Activated CD8-positive, alpha-beta memory T cell treated with anti-CD3 and anti-CD28 coated beads, Interleukin-2, amount 50 U/mL, for 24 hours (primary cell): ENCODE results near the gene OOSP4B.
"Not testable (repeated sequence)": the region's sequence is repeated elsewhere in the genome, so short reads cannot be mapped to it uniquely, and the experiment has no call there.

Experiments used
- DNase-seq: peaks from one replicate; pipeline ENCODE4 v3.0.0-alpha.2; 2020; ENCODE audit errors: extremely low read depth

Gene OOSP4B

DNA sequence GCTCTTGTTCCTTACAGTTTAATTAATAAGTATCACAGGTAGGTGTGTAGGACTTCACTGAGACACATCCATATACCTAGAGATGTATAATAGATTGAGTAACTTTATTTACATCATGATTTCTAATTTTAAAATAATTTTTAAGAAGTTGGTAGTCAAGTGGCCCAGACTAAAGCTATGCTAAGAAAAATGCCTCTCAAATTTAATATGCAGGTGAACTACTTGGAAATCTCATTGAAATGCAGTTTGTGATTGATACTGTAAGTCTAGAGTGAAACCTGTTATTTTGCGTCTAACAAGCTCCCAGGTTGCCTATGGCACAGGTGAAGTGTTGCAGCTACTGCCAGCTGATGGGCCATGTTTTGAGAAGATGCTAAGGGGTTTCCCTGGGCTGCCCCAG lies at the start of gene OOSP4B:
Gene OOSP4B, plus strand, starts transcription at position 301 of the 400 bp plus-strand sequence.
- DNase-seq, result no peak

DNA sequence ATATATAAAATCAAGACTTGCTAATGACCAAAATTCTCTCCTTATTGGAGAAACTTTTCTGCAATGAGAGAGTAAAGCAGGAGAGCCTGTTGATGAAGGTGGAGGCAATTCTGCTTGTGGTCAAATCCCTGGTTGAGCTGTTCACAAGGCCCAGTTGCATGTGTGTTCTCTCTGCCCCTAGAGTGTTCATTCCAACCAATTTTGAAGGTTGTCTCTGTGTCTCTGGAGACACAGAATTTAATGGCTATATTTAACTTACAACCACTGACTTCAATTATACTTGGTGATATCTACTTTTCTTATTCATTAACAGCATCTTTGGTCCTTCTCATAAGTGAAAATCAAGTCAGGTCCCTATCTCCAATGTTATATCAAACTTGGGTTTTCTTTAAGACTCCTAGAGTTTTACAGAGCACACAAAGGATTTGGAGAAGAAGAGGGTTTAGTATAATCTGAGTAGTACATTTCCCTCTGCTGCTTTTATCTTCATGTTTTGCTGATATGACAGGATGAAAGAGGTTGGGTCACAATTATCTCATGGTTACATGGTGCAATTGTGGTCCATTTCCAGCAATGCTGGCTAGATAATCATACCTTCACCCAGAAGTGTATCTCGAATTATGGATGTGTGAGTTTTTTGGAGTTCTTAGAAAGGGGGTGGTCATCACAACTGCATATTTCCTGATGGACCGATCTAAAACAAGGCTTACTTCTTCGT lies 49.1 kb upstream of the OOSP4B start:
- no peak for DNase-seq

DNA sequence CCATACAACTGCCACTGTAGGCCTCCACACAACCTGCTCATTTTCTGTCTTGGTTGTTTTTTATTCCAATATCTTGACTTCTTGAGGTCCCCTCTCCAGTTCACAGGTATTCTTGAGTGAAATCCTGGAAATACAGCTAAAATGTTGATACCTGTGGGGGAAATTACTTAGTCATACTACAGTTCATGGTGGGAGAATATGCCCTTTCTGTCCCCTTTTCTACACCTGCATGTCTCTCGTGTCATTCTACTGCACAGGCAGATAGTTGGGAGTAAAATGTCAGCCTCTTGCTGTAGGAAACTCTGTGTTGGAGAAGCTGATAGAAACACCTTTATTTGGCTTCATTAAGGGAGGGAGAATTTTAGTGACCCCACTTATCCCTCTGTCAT lies 48.6 kb upstream of the OOSP4B start:
- DNase-seq, result no peak

DNA sequence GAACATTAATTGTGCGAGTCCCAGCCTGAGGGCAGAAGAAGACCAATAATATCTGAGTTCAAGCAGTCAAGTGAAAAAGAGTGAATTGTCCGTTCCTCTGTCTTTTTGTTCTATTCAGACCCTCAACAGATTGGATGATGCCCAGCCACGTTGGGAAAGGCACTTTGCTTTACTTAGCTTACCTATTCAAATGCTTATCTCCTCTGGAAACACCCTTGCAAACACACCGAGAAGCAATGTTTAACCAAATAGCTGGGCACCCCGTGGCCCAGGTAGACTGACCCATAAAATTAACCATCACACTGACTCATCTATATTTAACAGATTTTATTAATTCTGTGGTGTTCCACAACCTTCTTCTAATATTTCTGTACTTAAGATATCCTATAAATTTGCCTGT lies 43.9 kb upstream of the OOSP4B start:
- no peak for DNase-seq

DNA sequence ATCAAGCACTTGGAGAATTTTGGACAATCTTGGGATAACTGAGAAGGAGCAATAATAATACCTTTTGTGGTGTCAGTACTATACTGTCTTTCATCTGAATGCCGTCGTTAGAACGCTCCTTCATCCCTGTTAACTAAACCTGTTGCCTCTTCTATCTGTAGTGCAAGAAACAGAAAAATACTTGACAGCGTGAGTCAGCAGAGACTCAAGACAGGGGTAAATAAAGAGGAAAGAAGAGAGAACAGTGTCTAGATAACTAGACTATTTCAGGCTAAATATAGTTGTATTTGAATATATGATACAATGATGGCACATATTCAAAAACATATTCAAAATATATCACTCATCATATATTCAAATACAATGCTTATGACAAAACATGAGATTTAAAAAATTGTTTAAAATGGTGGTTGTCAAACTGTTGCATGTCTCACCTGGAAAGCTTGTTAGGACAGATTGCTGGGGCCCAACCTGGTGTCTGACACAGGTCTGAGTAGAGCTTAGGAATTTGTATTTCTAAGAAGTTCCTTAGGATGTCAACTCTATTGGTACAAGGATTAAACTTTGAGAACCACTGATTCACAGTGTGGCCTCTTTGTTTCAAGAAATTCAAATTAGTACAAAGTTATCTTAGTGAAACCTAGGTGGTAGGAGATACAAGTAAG lies 35.7 kb upstream of the OOSP4B start:
- DNase-seq, result no peak

DNA sequence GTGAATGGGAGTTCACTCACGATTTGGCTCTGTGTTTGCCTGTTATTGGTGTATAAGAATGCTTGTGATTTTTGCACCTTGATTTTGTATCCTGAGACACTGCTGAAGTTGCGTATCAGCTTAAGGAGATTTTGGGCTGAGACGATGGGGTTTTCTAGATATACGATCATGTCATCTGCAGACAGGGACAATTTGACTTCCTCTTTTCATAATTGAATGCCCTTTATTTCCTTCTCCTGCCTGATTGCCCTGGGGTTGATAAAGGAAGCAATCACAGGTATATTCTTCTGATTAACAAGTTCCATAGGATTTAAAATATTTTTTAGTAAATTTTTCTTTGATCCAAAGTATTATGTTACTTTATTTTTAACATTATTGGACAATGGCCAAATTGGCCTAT lies 34.9 kb upstream of the OOSP4B start:
- DNase-seq, result not testable (repeated sequence)

DNA sequence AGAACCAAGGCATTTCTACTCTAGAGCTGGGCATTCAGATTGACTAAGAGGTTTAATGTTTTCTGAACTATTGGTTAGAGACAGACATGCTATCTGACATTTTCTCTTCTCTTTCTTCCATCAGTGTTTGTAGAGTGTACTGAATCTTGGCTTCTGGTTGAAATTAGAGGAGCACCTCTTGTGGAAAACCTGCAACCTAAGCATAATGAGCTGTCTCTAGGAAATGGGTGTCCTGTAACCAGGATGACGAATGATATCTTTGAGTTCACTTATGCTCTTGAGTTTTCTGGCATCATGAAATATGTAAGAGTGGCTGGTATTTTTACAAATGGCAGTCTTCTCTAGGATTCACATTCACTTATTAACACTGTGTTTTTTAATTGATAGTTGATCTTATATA lies 33.8 kb upstream of the OOSP4B start:
- DNase-seq, result no peak

DNA sequence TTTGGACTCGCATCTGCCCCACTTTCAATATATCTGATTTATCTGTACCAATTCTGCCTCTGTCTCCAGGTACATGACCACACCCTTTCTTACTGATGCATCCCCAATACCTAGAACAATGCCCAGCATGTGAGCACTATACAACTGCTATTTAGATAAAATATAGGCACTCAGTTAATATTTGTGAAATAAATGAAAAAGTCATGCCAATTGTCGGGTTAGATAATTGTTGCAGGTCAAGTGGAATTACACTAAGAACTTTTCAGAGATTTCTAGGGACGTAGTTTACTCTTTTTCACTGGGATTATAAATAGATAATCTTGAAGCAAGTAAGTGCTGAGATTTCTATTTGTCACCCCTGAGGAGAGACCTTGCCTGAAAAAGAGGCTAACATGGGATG lies 32.6 kb upstream of the OOSP4B start:
- no peak for DNase-seq

DNA sequence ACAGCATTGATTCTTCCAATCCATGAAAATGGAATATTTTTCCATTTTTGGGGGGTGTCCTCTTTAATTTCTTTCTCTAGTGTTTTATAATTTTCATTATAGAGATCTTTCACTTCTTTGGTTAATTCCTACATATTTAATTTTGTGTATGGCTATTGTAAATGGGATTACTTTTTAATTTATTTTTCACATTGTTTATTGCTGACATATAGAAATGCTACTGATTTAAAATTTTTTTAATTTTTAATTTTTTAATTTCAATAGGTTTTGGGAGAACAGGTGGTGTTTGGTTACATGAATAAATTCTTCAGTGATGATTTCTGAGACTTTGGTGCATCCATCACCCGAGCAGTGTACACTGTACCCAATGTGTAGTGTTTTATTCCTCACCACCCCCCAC lies 26.6 kb upstream of the OOSP4B start:
- no peak for DNase-seq

DNA sequence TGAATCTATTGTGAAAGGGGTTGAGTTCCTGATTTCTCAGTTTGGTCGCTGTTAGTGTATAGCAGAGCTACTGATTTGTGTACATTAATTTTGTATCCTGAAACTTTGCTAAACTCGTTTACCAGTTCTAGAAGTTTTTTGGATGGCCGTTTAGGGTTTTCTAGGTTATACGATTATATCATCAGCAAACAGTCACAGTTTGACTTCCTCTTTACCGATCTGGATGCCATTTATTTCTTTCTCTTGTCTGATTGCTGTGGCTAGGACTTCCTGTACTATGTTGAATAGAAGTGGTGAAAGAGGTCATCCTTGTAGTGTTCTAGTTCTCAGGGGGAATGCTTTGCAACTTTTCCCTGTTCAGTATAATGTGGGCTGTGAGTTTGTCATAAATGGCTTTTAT lies 24.6 kb upstream of the OOSP4B start:
- DNase-seq, result no peak

DNA sequence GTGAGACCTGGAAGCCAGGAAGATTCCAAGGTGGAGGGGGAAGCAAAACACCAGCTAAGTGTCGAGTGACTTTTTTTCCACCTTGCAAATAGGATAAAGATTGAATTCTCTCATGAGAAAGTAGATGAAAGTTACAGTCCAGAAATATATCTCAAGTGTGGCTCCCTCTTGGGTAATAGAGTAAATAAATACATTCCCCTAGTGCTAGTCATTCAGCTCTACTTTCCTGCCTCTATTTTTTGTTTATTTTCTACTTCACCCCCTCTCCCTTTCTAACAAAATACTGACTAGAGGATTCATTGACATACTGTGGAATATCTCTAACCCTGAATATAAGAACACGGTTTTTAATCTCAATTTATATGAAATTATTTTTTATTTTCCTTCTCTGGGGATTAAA lies 19.2 kb upstream of the OOSP4B start:
- no peak for DNase-seq

DNA sequence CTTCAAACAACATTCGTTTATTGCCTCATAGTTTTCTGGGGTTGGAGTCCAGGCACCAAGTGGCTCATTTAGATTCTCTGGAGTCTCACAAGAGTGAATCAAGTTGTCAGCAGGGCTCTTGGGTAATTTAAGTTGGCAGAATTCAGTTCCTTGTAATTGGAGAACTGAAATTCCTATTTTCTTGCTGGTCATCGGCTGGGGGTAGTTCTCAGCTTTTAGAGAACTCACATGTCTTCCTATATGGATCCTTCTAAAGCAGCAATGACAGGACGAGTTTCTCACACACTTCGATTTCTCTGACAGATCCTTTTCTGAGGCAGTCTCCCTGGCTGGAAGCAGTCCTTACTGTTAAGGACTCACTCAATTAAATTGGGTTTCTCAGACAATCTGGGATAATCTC lies 17.3 kb upstream of the OOSP4B start:
- DNase-seq, result no peak

DNA sequence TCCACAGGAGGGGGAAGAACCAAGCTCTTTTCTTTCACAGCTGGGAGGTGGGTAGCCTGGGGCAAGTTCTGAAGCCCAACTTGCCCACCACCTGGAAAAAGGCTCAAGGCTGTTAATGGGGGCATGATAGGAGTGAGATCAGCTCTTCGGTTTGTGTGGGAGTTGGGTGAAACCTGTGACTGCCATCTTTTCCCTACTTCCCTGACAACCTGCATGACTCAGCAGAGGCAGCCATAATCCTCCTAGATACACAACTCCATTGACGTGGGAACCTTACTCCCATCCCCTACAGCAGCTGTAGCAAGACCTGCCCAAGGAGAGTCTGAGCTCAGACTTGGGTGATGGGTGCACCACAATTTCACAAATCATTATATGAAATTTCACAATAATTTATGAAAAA lies 13.3 kb upstream of the OOSP4B start:
- DNase-seq, result no peak

DNA sequence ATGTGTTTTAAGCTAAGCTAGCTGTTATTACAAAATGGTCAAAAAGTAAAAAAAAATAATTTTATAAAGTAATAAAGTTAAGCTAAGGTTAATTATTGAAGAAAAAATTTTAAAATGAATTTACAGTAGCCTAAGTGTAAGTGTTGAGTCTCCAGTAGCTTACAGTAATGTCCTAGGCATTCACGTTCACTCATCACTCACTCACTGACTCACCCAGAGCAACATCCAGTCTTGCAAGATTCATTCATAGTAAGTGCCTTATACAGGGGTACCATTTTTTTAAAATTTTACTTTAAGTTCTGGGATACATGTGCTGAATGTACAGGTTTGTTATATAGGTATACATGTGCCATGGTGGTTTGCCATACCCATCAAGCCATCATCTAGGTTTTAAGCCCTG lies 11.6 kb upstream of the OOSP4B start:
- DNase-seq, result no peak

DNA sequence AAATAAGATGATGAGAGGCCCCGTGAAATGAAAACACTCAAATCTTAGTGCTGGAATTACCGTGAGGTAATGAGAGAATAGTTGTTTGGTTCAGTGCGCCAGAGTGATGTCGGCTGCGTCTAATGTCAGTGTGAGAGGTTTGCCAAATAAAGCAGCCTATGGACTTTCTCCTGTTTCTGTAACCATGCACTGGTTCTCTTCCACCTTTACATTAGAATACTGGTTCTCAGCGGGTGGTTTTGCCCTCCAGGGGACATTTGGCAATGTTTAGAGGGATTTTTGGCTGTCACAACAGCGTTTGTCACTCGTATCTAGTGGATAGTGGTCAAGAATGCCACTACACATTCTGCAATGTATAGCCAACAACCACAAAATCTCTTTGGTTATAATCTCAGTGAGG lies 1.1 kb downstream of the OOSP4B start:
- DNase-seq, result no peak

DNA sequence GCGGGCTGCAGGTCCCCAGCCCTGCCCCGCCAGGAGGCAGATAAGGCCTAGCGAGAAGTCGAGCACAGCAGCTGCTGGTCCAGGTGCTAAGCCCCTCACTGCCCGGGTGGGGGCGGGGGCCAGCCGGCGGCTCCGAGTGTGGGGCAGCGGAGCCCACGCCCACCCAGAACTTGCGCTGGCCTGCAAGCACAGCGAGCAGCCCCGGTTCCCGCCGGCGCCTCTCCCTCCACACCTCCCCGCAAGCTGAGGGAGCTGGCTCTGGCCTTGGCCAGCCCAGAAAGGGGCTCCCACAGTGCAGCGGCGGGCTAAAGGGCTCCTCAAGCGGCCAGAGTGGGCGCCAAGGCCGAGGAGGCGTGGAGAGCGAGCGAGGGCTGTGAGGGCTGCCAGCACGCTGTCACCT lies 3.4 kb downstream of the OOSP4B start:
- not testable (repeated sequence) for DNase-seq

DNA sequence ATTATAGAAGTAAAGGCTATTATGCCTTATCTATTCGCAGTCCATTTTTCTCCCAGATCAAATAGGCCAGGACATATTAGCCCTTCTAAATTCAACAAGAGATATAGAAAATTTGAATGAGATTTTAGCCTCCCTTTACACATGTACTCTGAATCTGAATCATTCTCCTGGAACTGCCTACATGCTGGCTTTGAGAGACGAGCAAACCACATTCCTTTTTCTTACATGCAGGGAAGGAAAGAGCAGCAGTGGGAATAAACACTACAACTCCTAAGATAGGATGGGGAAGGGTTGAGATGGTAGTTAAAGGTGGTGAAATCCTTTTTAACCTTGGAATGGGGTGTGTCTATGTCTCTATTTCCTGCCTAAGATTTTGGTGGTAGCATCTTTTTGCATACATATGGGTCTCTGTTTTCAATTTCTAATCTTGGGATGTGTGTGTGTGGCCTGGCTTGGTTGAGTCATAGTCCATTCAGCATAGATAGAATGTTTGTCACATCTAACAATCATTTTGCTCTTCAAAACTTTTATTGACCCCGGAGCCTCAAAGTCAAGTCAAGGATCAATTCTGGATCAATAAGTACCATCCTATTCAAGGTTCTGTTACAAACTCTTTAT lies 12.1 kb downstream of the OOSP4B start:
- DNase-seq, result no peak

DNA sequence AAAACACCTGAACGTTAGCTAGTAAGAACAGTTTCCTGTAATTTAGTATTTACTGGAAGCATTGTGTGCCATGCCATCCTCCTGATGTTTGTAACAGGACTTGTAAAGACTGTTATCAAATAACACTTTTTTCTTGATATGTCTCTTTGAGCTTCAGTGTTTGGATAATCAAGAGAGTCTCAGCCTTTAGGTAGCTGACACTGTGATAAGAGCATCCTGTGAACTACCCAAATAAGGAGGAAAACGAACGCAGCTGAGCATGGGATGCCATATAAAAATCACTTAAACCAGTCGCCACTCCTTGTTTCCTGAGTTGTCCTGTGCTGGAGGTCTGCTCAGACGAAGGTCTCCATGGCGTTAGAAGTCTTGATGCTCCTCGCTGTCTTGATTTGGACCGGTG lies 23.1 kb downstream of the OOSP4B start, which contains the start of gene OOSP2:
Gene OOSP2, plus strand, starts transcription at position 301 of the 400 bp plus-strand sequence. Its CDS starts 51 bp downstream, at position 352.
- DNase-seq, result no peak

DNA sequence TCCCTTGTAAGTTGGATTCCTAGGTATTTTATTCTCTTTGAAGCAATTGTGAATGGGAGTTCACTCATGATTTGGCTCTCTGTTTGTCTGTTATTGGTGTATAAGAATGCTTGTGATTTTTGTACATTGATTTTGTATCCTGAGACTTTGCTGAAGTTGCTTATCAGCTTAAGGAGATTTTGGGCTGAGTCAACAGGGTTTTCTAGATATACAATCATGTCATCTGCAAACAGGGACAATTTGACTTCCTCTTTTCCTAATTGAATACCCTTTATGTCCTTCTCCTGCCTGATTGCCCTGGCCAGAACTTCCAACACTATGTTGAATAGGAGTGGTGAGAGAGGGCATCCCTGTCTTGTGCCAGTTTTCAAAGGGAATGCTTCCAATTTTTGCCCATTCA lies 33.4 kb downstream of the OOSP4B start:
- not testable (repeated sequence) for DNase-seq

DNA sequence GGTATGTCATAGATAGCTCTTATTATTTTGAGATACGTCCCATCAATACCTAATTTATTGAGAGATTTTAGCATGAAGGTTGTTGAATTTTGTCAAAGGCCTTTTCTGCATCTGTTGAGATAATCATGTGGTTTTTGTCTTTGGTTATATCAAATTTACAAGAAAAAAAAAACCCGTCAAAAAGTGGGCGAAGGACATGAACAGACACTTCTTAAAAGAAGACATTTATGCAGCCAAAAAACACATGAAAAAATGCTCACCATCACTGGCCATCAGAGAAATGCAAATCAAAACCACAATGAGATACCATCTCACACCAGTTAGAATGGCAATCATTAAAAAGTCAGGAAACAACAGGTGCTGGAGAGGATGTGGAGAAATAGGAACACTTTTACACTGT lies 33.9 kb downstream of the OOSP4B start:
- not testable (repeated sequence) for DNase-seq

DNA sequence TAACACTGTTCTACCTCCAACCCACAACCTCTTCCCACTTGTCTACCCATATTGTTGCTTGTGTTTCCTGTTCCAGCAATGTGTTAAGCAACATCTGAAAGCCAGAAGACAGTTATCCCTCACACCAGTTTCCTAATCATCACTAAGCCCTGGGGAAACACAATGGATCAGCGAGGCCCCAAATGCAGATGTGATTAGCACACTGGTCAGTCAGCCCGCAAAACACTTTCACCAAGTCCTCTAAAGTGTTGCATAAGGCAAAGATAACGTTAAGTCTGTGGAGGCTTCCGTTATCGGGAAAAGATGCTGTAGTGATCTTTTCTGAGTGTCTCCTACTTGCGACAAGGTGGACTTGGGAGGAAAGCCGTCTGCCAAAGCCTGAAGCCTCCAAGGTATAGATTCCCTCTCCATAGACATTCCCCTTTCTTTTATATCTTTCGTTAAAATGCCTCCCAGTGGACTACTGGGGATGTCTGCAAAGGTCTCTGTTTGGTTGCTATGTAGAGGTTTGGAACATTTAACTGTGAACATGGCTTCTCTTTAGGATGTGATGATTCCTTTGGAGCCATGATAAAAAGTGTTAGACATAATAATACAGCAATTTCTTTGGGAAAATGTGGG lies 39.5 kb downstream of the OOSP4B start, which contains the start of gene MS4A3:
Gene MS4A3, plus strand, starts transcription at position 317 of the 621 bp plus-strand sequence. CDS start 4,496 bp downstream, outside the sequence.
- DNase-seq, result no peak

DNA sequence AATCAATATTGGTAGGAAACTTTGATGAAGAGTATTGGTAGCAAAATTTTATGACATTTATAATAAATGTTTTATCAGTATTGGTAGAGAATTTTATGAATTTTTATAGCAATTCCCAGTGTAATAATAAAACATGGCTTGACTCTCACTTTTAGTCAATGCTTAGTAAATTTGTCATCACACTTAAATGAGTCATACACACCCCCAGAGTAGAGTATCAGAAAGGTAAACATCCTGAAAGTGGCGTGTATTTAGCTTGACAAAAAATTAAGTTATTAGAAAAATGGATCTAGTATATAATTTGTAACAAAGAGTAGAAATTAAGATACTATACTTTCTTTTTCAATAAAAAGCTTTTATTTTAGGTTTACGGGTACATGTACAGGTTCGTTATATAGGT lies 42.1 kb downstream of the OOSP4B start:
- DNase-seq, result no peak
